T-helper 2 cell treated with Interferon-gamma antibody and Interleukin-4, amounts not matched to agents 5 μg/mL and 100 μg/mL, for 36 hours (primary cell): ENCODE data around the gene PGD.
"Not testable (repeated sequence)": the region's sequence is repeated elsewhere in the genome, so short reads cannot be mapped to it uniquely, and the experiment has no call there.

Experiments used
- DNase-seq: peaks from one replicate; pipeline ENCODE4 v3.0.0; 2021; ENCODE audit warnings: low spot score
- H3K27ac Mint-ChIP-seq: one replicate; pipeline ENCODE4 v1.8.0; 2021; ENCODE audit warnings: mild to moderate bottlenecking, mixed read lengths
- H3K27me3 Mint-ChIP-seq: one replicate; pipeline ENCODE4 v1.8.0; 2021; ENCODE audit warnings: low read depth, mixed read lengths
- H3K36me3 Mint-ChIP-seq: one replicate; pipeline ENCODE4 v1.8.0; 2021; ENCODE audit warnings: low read depth, mixed read lengths
- H3K4me1 Mint-ChIP-seq: one replicate; pipeline ENCODE4 v1.8.0; 2021; ENCODE audit warnings: low read depth, mixed read lengths
- H3K4me3 Mint-ChIP-seq: one replicate; pipeline ENCODE4 v1.8.0; 2022; ENCODE audit warnings: mild to moderate bottlenecking, moderate library complexity, mixed read lengths
- H3K9me3 Mint-ChIP-seq: one replicate; pipeline ENCODE4 v1.8.0; 2021; ENCODE audit warnings: mixed read lengths

The PGD gene

DNA sequence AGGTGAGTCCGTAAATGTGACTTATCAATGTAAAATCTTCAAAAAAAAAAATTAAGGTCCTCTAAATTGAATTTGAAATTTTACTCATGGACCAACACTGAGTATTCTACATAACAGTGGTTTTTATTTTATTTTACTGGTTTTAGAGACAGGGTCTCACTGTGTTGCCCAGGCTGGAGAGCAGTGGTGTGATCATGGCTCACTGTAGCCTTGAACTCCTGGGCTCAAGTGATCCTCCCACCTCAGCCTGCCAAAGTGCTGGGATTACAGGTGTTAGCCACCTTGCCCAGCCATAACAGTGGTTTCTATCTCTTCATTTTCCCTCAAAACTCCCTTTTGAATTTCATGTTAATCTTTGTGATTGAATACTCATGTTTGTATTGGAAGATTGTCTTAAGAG lies 17.1 kb downstream of the PGD start:
- not testable (repeated sequence) for H3K4me3 Mint-ChIP-seq, H3K4me1 Mint-ChIP-seq, H3K9me3 Mint-ChIP-seq, DNase-seq, H3K27me3 Mint-ChIP-seq, H3K27ac Mint-ChIP-seq
- peaks cover 67% of the 10 kb centered on the region for H3K36me3 Mint-ChIP-seq

DNA sequence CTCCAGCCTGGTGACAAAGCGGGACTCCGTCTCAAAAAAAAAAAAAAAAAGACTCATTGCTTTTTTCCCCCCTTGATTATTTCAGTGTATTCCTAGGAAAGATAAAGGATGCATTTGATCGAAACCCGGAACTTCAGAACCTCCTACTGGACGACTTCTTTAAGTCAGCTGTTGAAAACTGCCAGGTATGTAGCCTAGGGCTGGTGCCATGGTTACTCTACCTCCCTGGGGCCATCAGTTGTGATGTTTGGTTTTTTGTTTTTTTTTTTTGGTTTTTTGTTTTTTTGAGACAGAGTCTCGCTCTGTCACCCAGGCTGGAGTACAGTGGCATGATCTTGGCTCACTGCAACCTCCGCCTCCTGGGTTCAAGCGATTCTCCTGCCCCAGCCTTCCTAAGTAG lies 19.9 kb downstream of the PGD start:
- not testable (repeated sequence) for H3K4me1 Mint-ChIP-seq, H3K27ac Mint-ChIP-seq, DNase-seq, H3K27me3 Mint-ChIP-seq, H3K9me3 Mint-ChIP-seq, H3K4me3 Mint-ChIP-seq
- peaks cover 48% of the 10 kb centered on the region for H3K36me3 Mint-ChIP-seq

DNA sequence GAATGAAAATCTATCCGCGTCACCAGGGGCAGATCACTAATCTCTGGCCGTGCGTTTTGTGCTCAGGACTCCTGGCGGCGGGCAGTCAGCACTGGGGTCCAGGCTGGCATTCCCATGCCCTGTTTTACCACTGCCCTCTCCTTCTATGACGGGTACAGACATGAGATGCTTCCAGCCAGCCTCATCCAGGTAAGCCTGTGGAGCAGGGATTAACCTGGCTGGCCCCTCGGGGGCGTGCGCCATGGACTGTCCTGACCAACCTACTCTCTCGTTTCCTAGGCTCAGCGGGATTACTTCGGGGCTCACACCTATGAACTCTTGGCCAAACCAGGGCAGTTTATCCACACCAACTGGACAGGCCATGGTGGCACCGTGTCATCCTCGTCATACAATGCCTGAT lies 20.5 kb downstream of the PGD start:
- Mint-ChIP-seq H3K27me3 (no peaks in the 10 kb centered on the region), H3K27ac (no peak overlapping the region), H3K36me3 (peaks cover 44% of the 10 kb centered on the region), H3K9me3 (no peaks in the 10 kb centered on the region), H3K4me3 (no peak overlapping the region), H3K4me1 (peaks cover 8% of the 10 kb centered on the region)
- DNase-seq, result no peak

DNA sequence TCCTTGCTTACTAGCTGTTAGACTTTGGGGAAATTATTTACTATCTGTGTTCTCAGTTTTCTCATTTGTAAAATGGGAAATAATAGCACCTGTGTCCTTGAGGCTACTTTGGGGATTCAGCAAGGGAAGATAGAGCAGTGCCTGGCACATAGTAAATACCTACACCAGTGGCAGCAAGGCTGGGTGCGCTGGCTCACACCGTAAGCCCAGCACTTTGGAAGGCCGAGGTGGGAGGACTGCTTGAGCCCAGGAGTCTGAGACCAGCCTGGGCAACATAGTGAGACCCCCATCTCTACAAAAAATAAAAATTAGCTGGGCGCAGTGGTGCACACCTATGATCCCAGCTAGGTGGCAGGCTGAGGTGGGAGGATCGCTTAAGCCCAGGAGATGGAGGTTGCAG lies 22.8 kb downstream of the PGD start:
- Mint-ChIP-seq H3K4me3 (no peak overlapping the region), H3K9me3 (no peaks in the 10 kb centered on the region), H3K36me3 (peaks cover 32% of the 10 kb centered on the region), H3K27me3 (no peaks in the 10 kb centered on the region), H3K4me1 (no peaks in the 10 kb centered on the region), H3K27ac (no peak overlapping the region)
- DNase-seq, result no peak

DNA sequence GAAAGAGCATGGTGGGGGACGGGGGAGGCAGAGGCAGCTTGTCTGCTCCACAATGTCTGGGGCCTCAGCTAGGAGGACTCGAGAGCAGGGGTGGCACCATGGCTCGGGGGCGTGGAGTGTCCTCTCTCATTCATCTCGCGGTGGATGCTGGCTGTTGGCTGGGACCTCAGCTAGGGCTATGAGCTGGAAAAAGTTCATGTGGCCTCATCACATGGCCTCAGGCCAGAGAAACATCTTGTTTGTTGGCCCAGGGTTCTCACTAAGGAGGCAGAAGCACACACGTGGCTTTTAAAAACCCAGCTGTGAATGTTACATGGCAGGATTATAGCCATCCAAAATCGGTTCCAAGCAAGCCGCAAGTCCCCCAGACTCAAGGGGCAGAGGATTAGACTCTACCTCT lies 25.2 kb downstream of the PGD start:
- Mint-ChIP-seq H3K9me3 (no peaks in the 10 kb centered on the region), H3K27ac (no peak overlapping the region), H3K4me3 (no peak overlapping the region), H3K4me1 (peaks cover 4% of the 10 kb centered on the region), H3K36me3 (peaks cover 16% of the 10 kb centered on the region), H3K27me3 (no peaks in the 10 kb centered on the region)
- DNase-seq, result no peak

DNA sequence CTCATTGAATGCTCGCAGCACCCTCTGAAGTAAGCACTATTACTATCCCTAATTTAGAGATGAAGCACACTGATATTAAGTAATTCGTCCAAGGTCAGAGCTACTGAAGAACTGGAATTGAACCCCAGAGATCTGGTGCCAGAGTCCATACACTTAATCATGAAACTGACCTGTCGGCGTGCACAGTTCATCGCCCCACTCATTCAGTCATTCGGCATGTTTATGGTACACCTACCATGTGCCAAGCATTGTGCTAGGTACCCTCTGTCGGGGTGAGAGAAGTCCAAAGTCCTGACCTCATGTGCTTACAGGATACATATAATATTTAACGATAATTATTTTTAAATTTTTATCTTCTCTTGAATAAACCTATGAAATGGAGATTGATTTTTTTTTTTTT lies 25.8 kb downstream of the PGD start:
- DNase-seq, result no peak
- Mint-ChIP-seq H3K9me3 (no peaks in the 10 kb centered on the region), H3K36me3 (peaks cover 10% of the 10 kb centered on the region), H3K4me3 (no peak overlapping the region), H3K4me1 (peaks cover 4% of the 10 kb centered on the region), H3K27me3 (no peaks in the 10 kb centered on the region), H3K27ac (no peak overlapping the region)

DNA sequence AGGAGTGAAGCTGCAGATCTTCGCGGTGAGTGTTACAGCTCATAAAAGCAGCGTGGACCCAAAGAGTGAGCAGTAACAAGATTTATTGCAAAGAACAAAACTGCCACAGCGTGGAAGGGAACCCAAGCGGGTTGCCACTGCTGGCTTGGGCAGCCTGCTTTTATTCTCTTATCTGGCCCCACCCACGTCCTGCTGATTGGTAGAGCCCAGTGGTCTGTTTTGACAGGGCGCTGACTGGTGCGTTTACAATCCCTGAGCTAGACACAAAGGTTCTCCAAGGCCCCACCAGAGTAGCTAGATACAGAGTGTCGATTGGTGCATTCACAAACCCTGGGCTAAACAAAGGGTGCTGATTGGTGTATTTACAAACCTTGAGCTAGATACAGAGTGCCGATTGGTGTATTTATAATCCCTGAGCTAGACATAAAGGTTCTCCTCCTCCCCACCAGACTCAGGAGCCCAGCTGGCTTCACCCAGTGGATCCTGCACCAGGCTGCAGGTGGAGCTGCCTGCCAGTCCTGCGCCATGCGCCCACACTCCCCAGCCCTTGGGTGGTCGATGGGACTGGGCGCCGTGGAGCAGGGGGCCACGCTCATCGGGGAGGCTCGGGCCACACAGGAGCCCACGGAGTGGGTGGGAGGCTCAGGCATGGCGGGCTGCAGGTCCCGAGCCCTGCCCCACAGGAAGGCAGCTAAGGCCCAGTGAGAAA lies 27.1 kb downstream of the PGD start:
- peaks cover 12% of the 10 kb centered on the region for H3K4me1 Mint-ChIP-seq
- not testable (repeated sequence) for H3K27ac Mint-ChIP-seq, DNase-seq, H3K36me3 Mint-ChIP-seq, H3K4me3 Mint-ChIP-seq, H3K27me3 Mint-ChIP-seq, H3K9me3 Mint-ChIP-seq

DNA sequence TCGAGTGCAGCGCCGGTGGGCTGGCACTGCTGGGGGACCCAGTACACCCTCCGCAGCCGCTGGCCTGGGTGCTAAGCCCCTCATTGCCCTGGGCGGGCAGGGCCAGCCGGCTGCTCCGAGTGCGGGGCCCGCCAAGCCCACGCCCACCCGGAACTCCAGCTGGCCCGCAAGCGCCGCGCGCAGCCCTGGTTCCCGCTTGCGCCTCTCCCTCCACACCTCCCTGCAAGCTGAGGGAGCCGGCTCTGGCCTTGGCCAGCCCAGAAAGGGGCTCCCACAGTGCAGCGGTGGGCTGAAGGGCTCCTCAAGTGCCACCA lies 27.6 kb downstream of the PGD start:
- H3K9me3 Mint-ChIP-seq, H3K27ac Mint-ChIP-seq, DNase-seq, H3K36me3 Mint-ChIP-seq, H3K27me3 Mint-ChIP-seq, H3K4me3 Mint-ChIP-seq: not testable (repeated sequence)
- peaks cover 17% of the 10 kb centered on the region for H3K4me1 Mint-ChIP-seq

DNA sequence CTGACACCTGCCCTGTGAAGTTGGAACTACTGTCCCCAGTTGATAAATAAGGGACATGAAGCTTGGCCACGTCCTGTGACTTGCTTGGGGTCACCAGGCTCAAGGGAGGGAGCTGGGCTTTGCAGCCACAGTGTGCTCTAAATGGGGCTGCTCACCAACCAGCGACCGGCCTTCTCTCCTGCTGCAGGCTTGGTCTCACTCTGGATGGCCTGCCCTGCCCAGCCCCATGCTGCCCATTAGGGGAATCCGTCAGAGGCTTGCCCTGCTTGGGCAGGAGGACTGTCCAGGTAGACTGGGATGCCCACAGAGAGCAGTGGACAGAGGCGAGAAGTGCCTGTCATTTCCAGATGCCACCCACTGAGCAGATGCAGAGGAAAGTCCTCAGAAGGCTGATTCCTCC lies 30.1 kb downstream of the PGD start:
- Mint-ChIP-seq H3K9me3 (no peaks in the 10 kb centered on the region), H3K36me3 (no peaks in the 10 kb centered on the region), H3K27ac (no peak overlapping the region), H3K4me3 (peak overlapping the region; percentile 94), H3K27me3 (no peaks in the 10 kb centered on the region), H3K4me1 (peaks cover 21% of the 10 kb centered on the region)
- DNase-seq, result no peak

DNA sequence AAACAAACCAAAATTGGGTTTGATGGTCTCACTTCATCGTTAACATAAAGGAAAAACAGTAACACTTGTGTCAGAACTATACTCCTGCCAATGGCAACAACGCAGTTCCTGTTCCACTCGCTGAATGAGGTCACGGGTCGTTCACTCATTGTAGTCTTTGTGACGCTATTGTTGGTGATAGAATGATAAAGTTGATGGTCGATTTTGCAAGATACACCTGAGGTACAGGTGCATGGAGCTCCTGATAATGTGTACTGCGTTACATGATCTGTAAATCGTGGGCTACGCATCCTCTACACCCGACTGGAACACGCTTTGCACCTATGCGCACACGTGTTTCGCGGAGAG lies 31.0 kb downstream of the PGD start:
- H3K27me3 Mint-ChIP-seq, result no peaks in the 10 kb centered on the region
- peak overlapping the region; percentile 94 for H3K4me3 Mint-ChIP-seq
- DNase-seq, result peak; percentile 23
- H3K4me1 Mint-ChIP-seq, result peaks cover 21% of the 10 kb centered on the region
- H3K27ac Mint-ChIP-seq, result peak overlapping the region; percentile 93
- H3K9me3 Mint-ChIP-seq, result no peaks in the 10 kb centered on the region
- H3K36me3 Mint-ChIP-seq, result no peaks in the 10 kb centered on the region

DNA sequence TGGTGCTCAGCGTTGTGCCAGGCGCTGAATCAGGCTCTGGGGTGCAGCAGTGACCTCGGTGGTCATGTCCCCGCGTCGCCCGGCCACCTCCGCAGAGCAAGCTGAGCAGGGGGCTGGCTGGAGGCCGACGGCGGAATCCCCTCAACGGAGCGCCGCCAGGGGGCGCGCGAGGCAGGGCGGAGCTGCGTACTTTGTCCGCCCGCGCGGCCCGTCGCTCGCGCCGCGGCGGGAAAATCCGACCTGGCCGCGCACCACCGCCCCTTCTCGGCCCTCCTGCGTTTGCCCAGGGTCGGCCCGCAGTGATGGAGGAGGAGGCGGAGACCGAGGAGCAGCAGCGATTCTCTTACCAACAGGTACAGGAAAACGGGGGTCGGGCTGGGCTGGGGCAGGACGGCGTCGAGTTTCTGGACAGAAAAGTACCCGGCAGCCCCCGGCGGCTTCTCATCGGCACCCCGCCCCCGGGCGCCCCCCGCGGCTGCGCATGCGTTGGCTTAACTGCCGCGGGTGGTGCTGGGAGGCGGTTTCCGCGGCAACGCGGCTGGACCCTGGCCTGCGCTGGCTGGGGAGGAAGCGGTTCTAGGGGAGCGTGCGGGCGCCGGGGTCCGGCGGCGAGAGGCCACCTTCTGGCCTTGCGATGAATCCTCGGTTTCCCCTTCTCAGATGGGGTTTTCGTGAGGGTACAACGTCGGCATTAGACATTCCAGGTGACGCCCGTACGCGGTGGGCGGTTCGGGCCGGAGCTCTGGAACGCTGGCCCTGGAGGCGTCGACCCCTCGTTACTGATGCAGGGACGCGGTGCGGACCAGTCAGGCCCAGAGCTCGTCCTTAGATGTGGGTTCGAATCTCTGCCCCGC lies 31.6 kb downstream of the PGD start, which contains the start of gene CENPS:
TSS of gene CENPS (plus strand) at position 218 of the 854 bp plus-strand sequence. CDS start at position 303, 85 bp downstream.
- Mint-ChIP-seq H3K9me3 (no peaks in the 10 kb centered on the region), H3K27ac (peak within 1 kb of the TSS; percentile 93), H3K27me3 (no peaks in the 10 kb centered on the region), H3K4me3 (peak within 1 kb of the TSS; percentile 94), H3K4me1 (peaks cover 21% of the 10 kb centered on the region), H3K36me3 (no peaks in the 10 kb centered on the region)
- peak; percentile 88 for DNase-seq

DNA sequence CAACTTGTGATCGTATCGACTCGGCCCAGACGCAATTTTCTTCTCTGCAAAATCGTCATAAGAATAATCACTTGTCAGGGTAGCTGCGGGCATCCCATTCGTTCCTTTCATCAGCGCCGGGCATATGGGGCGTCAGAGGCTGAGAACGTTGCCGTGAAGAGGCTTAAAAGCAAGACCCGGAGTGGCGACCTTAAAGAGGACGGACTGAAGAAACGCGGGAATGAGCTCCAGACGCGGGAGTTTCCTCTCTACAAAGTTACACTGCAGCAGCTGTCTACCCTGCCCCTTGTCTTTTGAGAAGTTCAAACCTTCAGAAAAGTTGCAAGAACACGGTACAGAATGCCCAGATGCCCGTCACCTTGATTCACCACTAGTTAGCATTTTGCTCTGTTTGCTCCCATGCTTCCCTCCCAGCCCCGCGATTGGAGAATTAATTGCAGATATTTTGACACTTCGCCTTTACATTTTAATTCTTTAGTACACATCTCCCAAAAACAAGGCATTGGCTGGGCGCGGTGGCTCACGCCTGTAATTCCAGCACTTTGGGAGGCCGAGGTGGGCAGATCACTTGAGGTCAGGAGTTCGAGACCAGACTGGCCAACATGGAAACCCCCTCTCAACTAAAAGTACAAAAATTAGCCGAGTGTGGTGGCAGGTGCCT lies 32.3 kb downstream of the PGD start:
- H3K9me3 Mint-ChIP-seq, result no peaks in the 10 kb centered on the region
- H3K4me1 Mint-ChIP-seq, result peaks cover 21% of the 10 kb centered on the region
- no peaks in the 10 kb centered on the region for H3K36me3 Mint-ChIP-seq
- no peaks in the 10 kb centered on the region for H3K27me3 Mint-ChIP-seq
- peak overlapping the region; percentile 94 for H3K4me3 Mint-ChIP-seq
- no peak for DNase-seq
- peak overlapping the region; percentile 68 for H3K27ac Mint-ChIP-seq

DNA sequence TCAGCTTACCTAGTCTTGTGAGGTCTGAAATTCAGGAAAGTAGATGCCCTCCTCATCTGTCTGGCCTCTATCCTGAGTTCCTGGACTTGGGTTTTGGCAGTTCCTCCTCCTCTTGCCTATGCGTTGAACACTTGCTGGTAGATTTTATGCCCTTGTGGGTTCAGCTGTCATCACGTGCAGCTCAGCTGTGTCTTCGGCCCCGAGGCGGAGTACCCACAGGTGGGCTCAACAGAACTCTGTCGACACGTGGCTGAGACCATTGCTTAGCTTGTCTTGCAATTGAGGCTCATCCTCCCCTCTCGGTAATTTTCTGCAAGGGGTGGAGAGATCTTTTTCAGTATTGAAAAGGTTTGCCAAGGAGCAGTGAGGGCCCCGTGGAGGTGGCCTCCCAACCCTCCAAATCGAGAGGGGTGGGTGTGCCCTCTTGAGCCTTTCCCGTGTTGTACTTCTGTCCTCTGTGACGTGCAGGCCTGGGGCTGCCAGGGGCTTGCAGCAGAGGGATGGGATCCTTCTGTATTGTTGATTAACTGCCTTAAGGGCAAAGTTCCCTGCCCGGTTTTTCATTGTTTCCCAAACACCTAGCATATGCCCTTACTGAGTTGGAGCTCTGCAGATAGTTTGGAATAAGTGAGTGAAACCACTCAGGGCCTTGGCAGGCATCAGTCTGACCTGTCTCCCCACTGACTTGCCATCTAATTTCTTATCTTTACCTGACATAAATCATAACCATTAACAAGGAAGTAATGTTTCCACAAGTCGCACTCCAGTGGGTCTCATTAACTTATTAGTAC lies 34.2 kb downstream of the PGD start:
- Mint-ChIP-seq H3K4me1 (peaks cover 19% of the 10 kb centered on the region), H3K9me3 (no peaks in the 10 kb centered on the region), H3K4me3 (no peak overlapping the region), H3K36me3 (no peaks in the 10 kb centered on the region), H3K27me3 (no peaks in the 10 kb centered on the region), H3K27ac (no peak overlapping the region)
- DNase-seq, result no peak

DNA sequence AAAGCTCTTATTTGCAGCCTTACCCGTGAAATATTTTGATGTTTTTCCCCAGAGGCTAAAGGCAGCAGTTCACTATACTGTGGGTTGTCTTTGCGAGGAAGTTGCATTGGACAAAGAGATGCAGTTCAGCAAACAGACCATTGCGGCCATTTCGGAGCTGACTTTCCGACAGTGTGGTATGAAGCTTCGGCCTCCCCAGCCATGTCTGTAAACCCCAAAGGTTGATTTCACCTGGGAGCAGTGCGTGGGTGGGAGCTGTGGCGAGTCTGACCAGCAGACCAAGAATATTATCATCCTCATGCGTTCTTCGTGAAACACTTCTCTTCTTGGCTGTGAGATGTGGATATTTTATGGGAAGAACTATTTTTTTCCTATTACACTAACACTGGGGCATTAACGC lies 34.9 kb downstream of the PGD start:
- no peaks in the 10 kb centered on the region for H3K9me3 Mint-ChIP-seq
- H3K27me3 Mint-ChIP-seq, result no peaks in the 10 kb centered on the region
- H3K4me1 Mint-ChIP-seq, result peaks cover 17% of the 10 kb centered on the region
- DNase-seq, result no peak
- no peaks in the 10 kb centered on the region for H3K36me3 Mint-ChIP-seq
- no peak overlapping the region for H3K27ac Mint-ChIP-seq
- no peak overlapping the region for H3K4me3 Mint-ChIP-seq
